Kidney (tissue), 14 donors: ENCODE results near the gene STAMBPL1. TPM values are rescaled to one million over a fixed set of nuclear protein-coding genes. Genes with fewer than 3 reads are reported as not detected.

Experiments used
- DNase-seq, 5 donors: peaks; one replicate each; pipeline ENCODE4 v3.0.0-alpha.2; 2013 to 2020
- FAIRE-seq: peaks from 2 replicates; lab custom pipeline; 2012; peaks lifted over from hg19 to GRCh38; lab: Jason Lieb, UNC
- H3K27ac ChIP-seq, 2 donors: one replicate each; pipeline ENCODE4 v1.7.0; 2013; ENCODE audit warnings: low read depth in 2 of 2, low read length in 2 of 2, inconsistent platforms in 1 of 2
- H3K27me3 ChIP-seq: one replicate; pipeline ENCODE4 v1.7.1; 2013; ENCODE audit warnings: low read length, inconsistent platforms; ENCODE audit not compliant: control insufficient read depth, insufficient read depth
- H3K36me3 ChIP-seq, 3 donors: one replicate each; pipeline versions ENCODE4 v1.7.0 to v1.7.1; 2013; ENCODE audit warnings: low read length in 3 of 3, control low read depth in 1 of 3, inconsistent platforms in 1 of 3; ENCODE audit not compliant: insufficient read depth in 3 of 3, control insufficient read depth in 2 of 3
- H3K4me1 ChIP-seq, 3 donors: one replicate each; pipeline versions ENCODE4 v1.7.0 to v1.7.1; 2013; ENCODE audit warnings: low read length in 3 of 3, inconsistent platforms in 1 of 3, low read depth in 1 of 3; ENCODE audit not compliant: control insufficient read depth in 2 of 3, insufficient read depth in 2 of 3
- H3K4me3 ChIP-seq, 3 donors: one replicate each; pipeline versions ENCODE4 v1.7.0 to v1.8.1; 2013; ENCODE audit warnings: low read length in 3 of 3, control low read depth in 1 of 3, inconsistent platforms in 1 of 3
- H3K9ac ChIP-seq, 3 donors: one replicate each; pipeline versions ENCODE4 v1.7.0 to v1.7.1; 2013; ENCODE audit warnings: low read length in 3 of 3, control low read depth in 1 of 3, inconsistent platforms in 1 of 3
- H3K9me3 ChIP-seq, 3 donors: one replicate each; pipeline versions ENCODE4 v1.7.0 to v1.7.1; 2013; ENCODE audit warnings: low read length in 3 of 3, control low read depth in 1 of 3, inconsistent platforms in 1 of 3; ENCODE audit not compliant: control insufficient read depth in 2 of 3, insufficient read depth in 1 of 3
- CTCF ChIP-seq: IDR thresholded peaks from 3 replicates; pipeline ENCODE4 v1.5.1; 2012; ENCODE audit warnings: mild to moderate bottlenecking, moderate library complexity, borderline replicate concordance; ENCODE audit not compliant: insufficient read depth; ENCODE audit errors: extremely low read depth
- intact Hi-C: fragments of 100-400 bp; cut with DNase I; formaldehyde crosslinking; loops from one replicate; pipeline ENCODE4 v1.11.1; 2022
- polyA plus RNA-seq: library from polyadenylated mRNA; stranded (reverse); fragments of 350-450 nt; fragmentation: Illumina TruSeq; extraction: RNeasy Lipid Tissue Mini Kit (QIAGEN cat#74804); gene quantifications from one replicate; pipeline ENCODE4 v1.2.3, GENCODE V29; 2014; ENCODE audit warnings: low read depth, low replicate concordance; ENCODE audit not compliant: insufficient read depth
- total RNA-seq: library from RNA; stranded (reverse); fragmentation: NEBNext Ultra II Directional; extraction: Animal tissue kit (Norgen Biotek cat#: 25700); gene quantifications from one replicate; pipeline ENCODE4 v1.2.1, GENCODE V29; 2021
- donor health status: control.
- donor health status: control.
- donor health status: control.
- donor health status: control.
- donor health status: control.
- donor health status: DM: yes; HTN: yes; CAD: no.
- donor health status: Normal renal cell carcinoma (clear cell type).

STAMBPL1 gene
- total and polyA plus RNA-seq, 2 donors from 2014 or later = 3.0 to 6.9 TPM

GRCh38 chr10:88893611-88894010 is 13.6 kb downstream of the STAMBPL1 start:
- FAIRE-seq = no peak
- no peaks in the 10 kb centered on the region for H3K9me3 ChIP-seq
- no peak for DNase-seq
- H3K36me3 ChIP-seq = no peaks in the 10 kb centered on the region
- no peak overlapping the region for H3K9ac ChIP-seq
- no peak for TF ChIP-seq CTCF
- no peak overlapping the region for H3K27ac ChIP-seq
- intact Hi-C loops = no loop called here
- H3K4me3 ChIP-seq = no peak overlapping the region
- H3K4me1 ChIP-seq = peaks cover 0 to 4% (median 0%) of the 10 kb centered on the region in 3 donors
- no peaks in the 10 kb centered on the region for H3K27me3 ChIP-seq

- no peak overlapping the region for H3K4me3 ChIP-seq
- no peak for TF ChIP-seq CTCF
- no peak overlapping the region for H3K9ac ChIP-seq
These were observed 15.2 kb downstream of the STAMBPL1 start for GRCh38 chr10:88895250-88895649.

GRCh38 chr10:88896372-88896993 is 16.4 kb downstream of the STAMBPL1 start:
- no peak for DNase-seq
- Histone ChIP-seq H3K36me3 (no peaks in the 10 kb centered on the region), H3K4me3 (no peak overlapping the region), H3K27ac (peak overlapping the region in 1 of 2 donors; percentile 33), H3K4me1 (peaks cover 0 to 4% (median 0%) of the 10 kb centered on the region in 3 donors), H3K27me3 (no peaks in the 10 kb centered on the region), H3K9ac (no peak overlapping the region), H3K9me3 (no peaks in the 10 kb centered on the region)
- intact Hi-C loops = no loop called here
- no peak for TF ChIP-seq CTCF
- FAIRE-seq = no peak

More at GRCh38 chr10:88895250-88895649, 15.2 kb downstream of the STAMBPL1 start:
- Histone ChIP-seq H3K36me3 (no peaks in the 10 kb centered on the region), H3K27me3 (no peaks in the 10 kb centered on the region), H3K4me1 (peaks cover 0 to 4% (median 0%) of the 10 kb centered on the region in 3 donors), H3K27ac (no peak overlapping the region), H3K9me3 (no peaks in the 10 kb centered on the region)
- intact Hi-C loops = no loop called here
- DNase-seq (no peak), FAIRE-seq (no peak)
